Activated T-cell treated with anti-CD3 and anti-CD28 coated beads, Interleukin-2, amount 50 U/mL, for 4 hours (primary cell): ENCODE data around the gene ADH1A. TPM values are rescaled to one million over a fixed set of nuclear protein-coding genes. Genes with fewer than 3 reads are reported as not detected.
"Not testable (repeated sequence)": the region's sequence is repeated elsewhere in the genome, so short reads cannot be mapped to it uniquely, and the experiment has no call there.

Experiments
- ATAC-seq, 2 donors: fragments of 200-7000 bp; cut with Tn5 transposase; one replicate each; pipeline ENCODE4 v1.10.0; 2021
- DNase-seq: peaks from one replicate; pipeline ENCODE4 v3.0.0-alpha.2; 2020
- H3K27me3 Mint-ChIP-seq: one replicate; pipeline ENCODE4 v1.8.0; 2021; ENCODE audit warnings: low read depth, mixed read lengths
- H3K36me3 Mint-ChIP-seq: one replicate; pipeline ENCODE4 v1.8.0; 2022; ENCODE audit warnings: mixed read lengths; ENCODE audit not compliant: insufficient read depth
- H3K4me1 Mint-ChIP-seq: one replicate; pipeline ENCODE4 v1.8.0; 2021; ENCODE audit warnings: low read depth, mixed read lengths
- H3K4me3 Mint-ChIP-seq: one replicate; pipeline ENCODE4 v1.8.0; 2021; ENCODE audit warnings: mild to moderate bottlenecking, moderate library complexity, mixed read lengths
- H3K9me3 Mint-ChIP-seq: one replicate; pipeline ENCODE4 v1.8.0; 2021; ENCODE audit warnings: mixed read lengths
- total RNA-seq, 3 donors: library from RNA; stranded (reverse); gene quantifications; one replicate each; pipeline ENCODE4 v1.2.1, GENCODE V29; 2021

ADH1A gene
- total RNA-seq, result not detected

- no peak for DNase-seq
- H3K27me3 Mint-ChIP-seq, result peaks cover 13% of the 10 kb centered on the region
- no peaks in the 10 kb centered on the region for H3K36me3 Mint-ChIP-seq
- H3K9me3 Mint-ChIP-seq, result peaks cover 9% of the 10 kb centered on the region
- no peak within 1 kb of the TSS for H3K4me3 Mint-ChIP-seq
- ATAC-seq, result no peak
- H3K4me1 Mint-ChIP-seq, result no peaks in the 10 kb centered on the region
Observed at GRCh38 chr4:99290848-99291786, at the start of gene ADH1A. Gene ADH1A, minus strand, starts transcription at chr4:99290985. Its CDS starts 71 bp downstream, at chr4:99290914.

- H3K36me3 Mint-ChIP-seq, result no peaks in the 10 kb centered on the region
- H3K9me3 Mint-ChIP-seq, result no peaks in the 10 kb centered on the region
- no peaks in the 10 kb centered on the region for H3K4me1 Mint-ChIP-seq
- no peak for ATAC-seq
- H3K27me3 Mint-ChIP-seq, result peaks cover 12% of the 10 kb centered on the region
- no peak overlapping the region for H3K4me3 Mint-ChIP-seq
- no peak for DNase-seq
Observed at GRCh38 chr4:99339172-99339571, 48.4 kb upstream of the ADH1A start.

- Mint-ChIP-seq H3K36me3 (no peaks in the 10 kb centered on the region), H3K27me3 (peaks cover 11% of the 10 kb centered on the region), H3K4me3 (no peak overlapping the region), H3K4me1 (no peaks in the 10 kb centered on the region), H3K9me3 (no peaks in the 10 kb centered on the region)
- no peak for DNase-seq
- no peak for ATAC-seq
Observed at GRCh38 chr4:99336553-99336952, 45.8 kb upstream of the ADH1A start.

GRCh38 chr4:99334880-99335279 is 44.1 kb upstream of the ADH1A start:
- Mint-ChIP-seq H3K36me3 (no peaks in the 10 kb centered on the region), H3K9me3 (no peaks in the 10 kb centered on the region), H3K4me1 (no peaks in the 10 kb centered on the region), H3K4me3 (no peak overlapping the region), H3K27me3 (peaks cover 7% of the 10 kb centered on the region)
- ATAC-seq (no peak), DNase-seq (no peak)

GRCh38 chr4:99330648-99331047 is 39.9 kb upstream of the ADH1A start:
- no peaks in the 10 kb centered on the region for H3K9me3 Mint-ChIP-seq
- H3K4me1 Mint-ChIP-seq, result no peaks in the 10 kb centered on the region
- no peak for DNase-seq
- no peaks in the 10 kb centered on the region for H3K36me3 Mint-ChIP-seq
- no peak overlapping the region for H3K4me3 Mint-ChIP-seq
- ATAC-seq, result no peak
- H3K27me3 Mint-ChIP-seq, result peaks cover 3% of the 10 kb centered on the region

GRCh38 chr4:99329876-99330275 is 39.1 kb upstream of the ADH1A start:
- no peaks in the 10 kb centered on the region for H3K36me3 Mint-ChIP-seq
- H3K9me3 Mint-ChIP-seq, result no peaks in the 10 kb centered on the region
- ATAC-seq (no peak), DNase-seq (no peak)
- H3K27me3 Mint-ChIP-seq, result peaks cover 2% of the 10 kb centered on the region
- no peaks in the 10 kb centered on the region for H3K4me1 Mint-ChIP-seq
- no peak overlapping the region for H3K4me3 Mint-ChIP-seq

- ATAC-seq, result no peak
Observed at GRCh38 chr4:99324979-99325378, 34.2 kb upstream of the ADH1A start.

GRCh38 chr4:99324361-99324760 is 33.6 kb upstream of the ADH1A start:
- H3K36me3 Mint-ChIP-seq, result no peaks in the 10 kb centered on the region
- no peaks in the 10 kb centered on the region for H3K4me1 Mint-ChIP-seq
- peaks cover 2% of the 10 kb centered on the region for H3K27me3 Mint-ChIP-seq
- ATAC-seq (no peak), DNase-seq (no peak)
- no peak overlapping the region for H3K4me3 Mint-ChIP-seq
- no peaks in the 10 kb centered on the region for H3K9me3 Mint-ChIP-seq

More at GRCh38 chr4:99324979-99325378, 34.2 kb upstream of the ADH1A start:
- no peaks in the 10 kb centered on the region for H3K9me3 Mint-ChIP-seq
- no peaks in the 10 kb centered on the region for H3K4me1 Mint-ChIP-seq
- H3K27me3 Mint-ChIP-seq, result peaks cover 2% of the 10 kb centered on the region
- DNase-seq, result no peak
- no peaks in the 10 kb centered on the region for H3K36me3 Mint-ChIP-seq
- H3K4me3 Mint-ChIP-seq, result no peak overlapping the region

- DNase-seq, result no peak
- Mint-ChIP-seq H3K9me3 (no peaks in the 10 kb centered on the region), H3K4me1 (no peaks in the 10 kb centered on the region), H3K27me3 (peaks cover 6% of the 10 kb centered on the region), H3K36me3 (no peaks in the 10 kb centered on the region), H3K4me3 (no peak overlapping the region)
- no peak for ATAC-seq
Observed at GRCh38 chr4:99323756-99324155, 33.0 kb upstream of the ADH1A start.

GRCh38 chr4:99321241-99322191 is 30.7 kb upstream of the ADH1A start, which contains the start of gene ADH1B:
Gene ADH1B, minus strand, starts transcription at chr4:99321401. Its CDS starts 70 bp downstream, at chr4:99321331.
- ATAC-seq (no peak), DNase-seq (no peak)
- Mint-ChIP-seq H3K4me3 (no peak within 1 kb of the TSS), H3K4me1 (no peaks in the 10 kb centered on the region), H3K27me3 (peaks cover 6% of the 10 kb centered on the region), H3K36me3 (no peaks in the 10 kb centered on the region), H3K9me3 (no peaks in the 10 kb centered on the region)

GRCh38 chr4:99317811-99318210 is 27.0 kb upstream of the ADH1A start:
- H3K36me3 Mint-ChIP-seq, H3K9me3 Mint-ChIP-seq, H3K27me3 Mint-ChIP-seq, H3K4me1 Mint-ChIP-seq, ATAC-seq, DNase-seq, H3K4me3 Mint-ChIP-seq: not testable (repeated sequence)

GRCh38 chr4:99317354-99317753 is 26.6 kb upstream of the ADH1A start:
- no peak for ATAC-seq
- no peaks in the 10 kb centered on the region for H3K36me3 Mint-ChIP-seq

GRCh38 chr4:99315839-99316238 is 25.1 kb upstream of the ADH1A start:
- ATAC-seq (no peak), DNase-seq (no peak)
- peaks cover 6% of the 10 kb centered on the region for H3K27me3 Mint-ChIP-seq
- H3K36me3 Mint-ChIP-seq, result no peaks in the 10 kb centered on the region
- H3K4me1 Mint-ChIP-seq, result no peaks in the 10 kb centered on the region
- H3K9me3 Mint-ChIP-seq, result no peaks in the 10 kb centered on the region
- no peak overlapping the region for H3K4me3 Mint-ChIP-seq

More at GRCh38 chr4:99317354-99317753, 26.6 kb upstream of the ADH1A start:
- no peak for DNase-seq
- H3K9me3 Mint-ChIP-seq, result no peaks in the 10 kb centered on the region
- peaks cover 6% of the 10 kb centered on the region for H3K27me3 Mint-ChIP-seq
- H3K4me3 Mint-ChIP-seq, result no peak overlapping the region
- H3K4me1 Mint-ChIP-seq, result no peaks in the 10 kb centered on the region

GRCh38 chr4:99314211-99314610 is 23.4 kb upstream of the ADH1A start:
- Mint-ChIP-seq H3K9me3 (no peaks in the 10 kb centered on the region), H3K36me3 (no peaks in the 10 kb centered on the region), H3K27me3 (peaks cover 7% of the 10 kb centered on the region), H3K4me3 (no peak overlapping the region), H3K4me1 (no peaks in the 10 kb centered on the region)
- ATAC-seq (no peak), DNase-seq (no peak)
